B cell (primary cell): Measurements from ENCODE around the gene WWP2.

Experiments used
- CTCF ChIP-seq: fragments of 200-600 bp; IDR thresholded peaks from one replicate; pipeline ENCODE4 v1.8.0; 2022; ENCODE audit warnings: antibody characterized with exemption, mild to moderate bottlenecking
- EZH2 ChIP-seq: IDR thresholded peaks from 2 replicates; pipeline ENCODE4 v1.6.1; 2012; ENCODE audit warnings: borderline replicate concordance, low read depth, mild to moderate bottlenecking, moderate library complexity, low read length; ENCODE audit not compliant: insufficient read depth, poor library complexity, severe bottlenecking

- no peak for TF ChIP-seq CTCF
- no peak for TF ChIP-seq EZH2
Observed at GRCh38 chr16:69784586-69784985, 22.5 kb downstream of the WWP2 start.
